Esophagus (tissue), 2 donors: ENCODE data around the gene IQCK. TPM values are rescaled to one million over a fixed set of nuclear protein-coding genes. Genes with fewer than 3 reads are reported as not detected.
"Not testable (repeated sequence)": the region's sequence is repeated elsewhere in the genome, so short reads cannot be mapped to it uniquely, and the experiment has no call there.

Source experiments
- H3K27ac ChIP-seq, 2 donors: one replicate each; pipeline ENCODE4 v1.5.1; 2013; ENCODE audit warnings: low read depth in 2 of 2, mild to moderate bottlenecking in 2 of 2, inconsistent platforms in 1 of 2, low read length in 1 of 2, moderate library complexity in 1 of 2
- H3K27me3 ChIP-seq, 2 donors: one replicate each; pipeline ENCODE4 v1.6.1; 2013; ENCODE audit warnings: low read length in 2 of 2, control low read depth in 1 of 2, mild to moderate bottlenecking in 1 of 2; ENCODE audit not compliant: insufficient read depth in 2 of 2, control insufficient read depth in 1 of 2
- H3K36me3 ChIP-seq, 2 donors: one replicate each; pipeline ENCODE4 v1.6.1; 2013; ENCODE audit warnings: low read length in 1 of 2; ENCODE audit not compliant: control insufficient read depth in 2 of 2, insufficient read depth in 2 of 2
- H3K4me1 ChIP-seq, 2 donors: one replicate each; pipeline ENCODE4 v1.6.1; 2013; ENCODE audit warnings: low read length in 1 of 2; ENCODE audit not compliant: control insufficient read depth in 2 of 2, insufficient read depth in 2 of 2
- H3K4me3 ChIP-seq, 2 donors: one replicate each; pipeline ENCODE4 v1.5.1; 2013; ENCODE audit warnings: low read length in 2 of 2, mild to moderate bottlenecking in 2 of 2, low read depth in 1 of 2, moderate library complexity in 1 of 2
- H3K9me3 ChIP-seq, 2 donors: one replicate each; pipeline ENCODE4 v1.6.1; 2013; ENCODE audit warnings: mild to moderate bottlenecking in 2 of 2, low read depth in 1 of 2, low read length in 1 of 2, moderate library complexity in 1 of 2; ENCODE audit not compliant: control insufficient read depth in 2 of 2, insufficient read depth in 1 of 2
- WGBS, 2 donors: extraction: QIAGEN DNeasy Blood & Tissue Kit; methylation state at CpG; one replicate each; pipeline ENCODE4 v1.1.7; 2013; 5-methylcytosine and 5-hydroxymethylcytosine counted together
- polyA plus RNA-seq, 2 donors: library from polyadenylated mRNA; stranded (reverse); fragments of 200-250 nt; gene quantifications; one replicate each; pipeline ENCODE4 v1.2.3, GENCODE V29; 2013
- donor health status: healthy with polysubstance abuse.
- donor health status: Bipolar disorder and iron deficiency.

Gene IQCK
- polyA plus RNA-seq, 2 donors, result 4.5 to 5.3 TPM

DNA sequence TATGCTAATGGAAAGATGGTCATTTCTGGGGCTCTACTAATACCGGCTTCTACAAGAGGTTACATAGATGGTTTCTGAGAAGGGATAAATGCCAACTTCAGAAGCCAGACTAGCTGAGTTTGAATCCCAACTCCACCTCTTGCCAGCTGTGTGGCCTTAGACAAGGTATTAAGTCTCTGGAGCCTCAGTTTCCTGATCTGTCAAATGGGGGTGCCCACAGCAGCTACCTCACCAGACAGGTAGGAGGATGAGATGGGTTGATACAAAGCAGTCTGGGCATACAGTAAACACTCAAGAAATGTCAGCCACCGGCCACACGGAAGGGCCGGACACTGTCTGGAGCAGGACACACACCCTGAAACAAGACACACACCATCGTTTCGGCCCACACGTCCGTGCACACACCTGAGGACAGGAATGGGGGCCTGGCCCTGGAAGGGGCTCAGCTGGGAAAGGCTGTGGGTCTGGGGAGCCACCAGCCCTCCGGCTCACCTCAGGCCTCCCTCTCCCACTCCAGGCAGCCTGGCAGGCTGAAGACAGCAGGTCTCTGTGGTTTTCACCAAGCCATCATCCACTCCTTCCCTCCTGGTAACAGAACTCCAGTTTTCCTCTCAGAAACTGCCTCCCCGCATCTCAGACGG lies 5.5 kb upstream of the IQCK start:
- Histone ChIP-seq H3K36me3 (peaks cover 0 to 30% of the 10 kb centered on the region in 2 donors), H3K27ac (no peak overlapping the region), H3K4me1 (peaks cover 0 to 8% of the 10 kb centered on the region in 2 donors), H3K4me3 (no peak overlapping the region), H3K9me3 (no peaks in the 10 kb centered on the region), H3K27me3 (no peaks in the 10 kb centered on the region)
- 93 to 95% methylated on average over 11 of the region's 11 CpGs for WGBS, 2 donors

DNA sequence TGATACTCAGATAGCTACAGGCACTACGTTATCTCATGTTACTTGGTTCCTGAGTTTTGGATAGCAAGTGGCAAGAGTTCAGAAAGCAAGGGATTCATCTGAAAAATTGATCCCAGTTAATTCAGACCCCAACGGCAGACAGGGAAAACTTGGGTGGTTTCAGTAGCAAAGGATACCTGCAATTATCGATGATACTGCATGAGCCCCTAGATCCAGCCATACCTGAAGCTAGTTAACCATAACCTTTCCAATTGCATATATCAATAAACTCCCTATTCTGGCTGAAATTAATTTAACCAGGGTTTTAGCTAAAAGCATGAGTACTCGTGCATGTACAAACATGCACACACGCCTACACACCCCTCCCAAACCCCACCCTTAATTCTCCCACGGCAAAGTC lies 4.4 kb upstream of the IQCK start:
- no peaks in the 10 kb centered on the region for H3K27me3 ChIP-seq
- H3K36me3 ChIP-seq, result peaks cover 0 to 30% of the 10 kb centered on the region in 2 donors
- peaks cover 0 to 8% of the 10 kb centered on the region in 2 donors for H3K4me1 ChIP-seq
- no peak overlapping the region for H3K4me3 ChIP-seq
- no peaks in the 10 kb centered on the region for H3K9me3 ChIP-seq
- WGBS, 2 donors, result 78 to 85% methylated on average over 6 of the region's 6 CpGs
- no peak overlapping the region for H3K27ac ChIP-seq

GRCh38 chr16:19715566-19715965 lies 2.5 kb upstream of the IQCK start:
- no peaks in the 10 kb centered on the region for H3K9me3 ChIP-seq
- WGBS, 2 donors, result 49 to 55% methylated on average over 5 of the region's 5 CpGs
- H3K4me3 ChIP-seq, result no peak overlapping the region
- H3K36me3 ChIP-seq, result peaks cover 0 to 16% of the 10 kb centered on the region in 2 donors
- H3K4me1 ChIP-seq, result peaks cover 0 to 8% of the 10 kb centered on the region in 2 donors
- peak overlapping the region; percentile 6 to 73 for H3K27ac ChIP-seq
- no peaks in the 10 kb centered on the region for H3K27me3 ChIP-seq

GRCh38 chr16:19716183-19716582 lies 1.9 kb upstream of the IQCK start:
- H3K4me1 ChIP-seq, result peaks cover 0 to 8% of the 10 kb centered on the region in 2 donors
- peak overlapping the region in 1 of 2 donors; percentile 18 for H3K4me3 ChIP-seq
- H3K27me3 ChIP-seq, result no peaks in the 10 kb centered on the region
- H3K27ac ChIP-seq, result peak overlapping the region; percentile 6 to 73
- peaks cover 0 to 13% of the 10 kb centered on the region in 2 donors for H3K36me3 ChIP-seq
- no peaks in the 10 kb centered on the region for H3K9me3 ChIP-seq
- 55% methylated on average over 1 of the region's 1 CpG for WGBS, 2 donors

- not testable (repeated sequence) for H3K27me3 ChIP-seq, H3K27ac ChIP-seq, H3K9me3 ChIP-seq, H3K4me1 ChIP-seq, H3K36me3 ChIP-seq
- WGBS, 2 donors, result 29 to 34% methylated on average over 11 of the region's 11 CpGs
- peak overlapping the region; percentile 79 to 95 for H3K4me3 ChIP-seq
Measured at GRCh38 chr16:19716728-19717127, 1.3 kb upstream of the IQCK start.

- Histone ChIP-seq H3K4me1 (peaks cover 0 to 8% of the 10 kb centered on the region in 2 donors), H3K36me3 (peaks cover 0 to 9% of the 10 kb centered on the region in 2 donors), H3K27me3 (no peaks in the 10 kb centered on the region), H3K9me3 (no peaks in the 10 kb centered on the region), H3K27ac (peak overlapping the region; percentile 48 to 87), H3K4me3 (peak overlapping the region; percentile 79 to 95)
- 0% methylated on average over 10 of the region's 10 CpGs for WGBS, 2 donors
Measured at GRCh38 chr16:19717314-19717713, 757 bp upstream of the IQCK start.

- 1% methylated on average over 21 of the region's 21 CpGs for WGBS, 2 donors
- H3K9me3 ChIP-seq, result no peaks in the 10 kb centered on the region
- H3K36me3 ChIP-seq, result peaks cover 0 to 5% of the 10 kb centered on the region in 2 donors
- H3K4me1 ChIP-seq, result peaks cover 0 to 8% of the 10 kb centered on the region in 2 donors
- peak overlapping the region; percentile 79 to 95 for H3K4me3 ChIP-seq
- no peaks in the 10 kb centered on the region for H3K27me3 ChIP-seq
- peak overlapping the region in 1 of 2 donors; percentile 61 for H3K27ac ChIP-seq
Measured at GRCh38 chr16:19718624-19718965, 524 bp downstream of the IQCK start.

- Histone ChIP-seq H3K27me3 (no peaks in the 10 kb centered on the region), H3K27ac (no peak overlapping the region), H3K4me3 (no peak overlapping the region), H3K4me1 (no peaks in the 10 kb centered on the region), H3K36me3 (no peaks in the 10 kb centered on the region), H3K9me3 (no peaks in the 10 kb centered on the region)
- 85 to 89% methylated on average over 11 of the region's 11 CpGs for WGBS, 2 donors
Measured at GRCh38 chr16:19722269-19722952, 4.3 kb downstream of the IQCK start.

GRCh38 chr16:19722981-19723380 lies 4.9 kb downstream of the IQCK start:
- 79 to 84% methylated on average over 7 of the region's 7 CpGs for WGBS, 2 donors

DNA sequence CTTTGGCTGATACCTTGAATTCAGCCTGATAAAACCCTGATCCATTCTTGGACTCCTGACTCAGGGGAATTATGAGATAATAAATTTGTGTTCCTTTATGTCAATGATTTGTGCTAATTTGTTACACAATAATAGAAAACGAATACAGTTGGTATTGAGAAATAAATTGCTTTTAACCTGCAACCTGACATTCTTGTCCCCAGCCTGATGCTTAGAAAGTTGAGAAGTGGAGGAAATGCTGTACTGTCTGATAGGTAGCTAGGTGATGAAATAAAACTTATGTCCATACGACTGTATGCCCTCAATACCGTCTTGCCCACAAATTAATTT lies 10.5 kb downstream of the IQCK start:
- no peaks in the 10 kb centered on the region for H3K9me3 ChIP-seq
- H3K4me3 ChIP-seq, result no peak overlapping the region
- H3K4me1 ChIP-seq, result no peaks in the 10 kb centered on the region
- H3K27ac ChIP-seq, result no peak overlapping the region
- 90% methylated on average over 3 of the region's 3 CpGs for whole genome bisulfite sequencing, 2 donors
- no peaks in the 10 kb centered on the region for H3K27me3 ChIP-seq
- no peaks in the 10 kb centered on the region for H3K36me3 ChIP-seq

More at GRCh38 chr16:19722981-19723380, 4.9 kb downstream of the IQCK start:
- no peaks in the 10 kb centered on the region for H3K4me1 ChIP-seq
- H3K27ac ChIP-seq, result no peak overlapping the region
- no peaks in the 10 kb centered on the region for H3K27me3 ChIP-seq
- H3K4me3 ChIP-seq, result no peak overlapping the region
- no peaks in the 10 kb centered on the region for H3K9me3 ChIP-seq
- no peaks in the 10 kb centered on the region for H3K36me3 ChIP-seq
